GM19043 (cell line): ENCODE measurements around the gene CAMTA1.
"Not testable (repeated sequence)": the region's sequence is repeated elsewhere in the genome, so short reads cannot be mapped to it uniquely, and the experiment has no call there.

Experiments used
- ATAC-seq: cut with Tn5 transposase; IDR thresholded peaks from one replicate; pipeline ENCODE4 v1.9.1; 2021; ENCODE audit warnings: low read depth; ENCODE audit not compliant: unreplicated experiment

CAMTA1 gene

DNA sequence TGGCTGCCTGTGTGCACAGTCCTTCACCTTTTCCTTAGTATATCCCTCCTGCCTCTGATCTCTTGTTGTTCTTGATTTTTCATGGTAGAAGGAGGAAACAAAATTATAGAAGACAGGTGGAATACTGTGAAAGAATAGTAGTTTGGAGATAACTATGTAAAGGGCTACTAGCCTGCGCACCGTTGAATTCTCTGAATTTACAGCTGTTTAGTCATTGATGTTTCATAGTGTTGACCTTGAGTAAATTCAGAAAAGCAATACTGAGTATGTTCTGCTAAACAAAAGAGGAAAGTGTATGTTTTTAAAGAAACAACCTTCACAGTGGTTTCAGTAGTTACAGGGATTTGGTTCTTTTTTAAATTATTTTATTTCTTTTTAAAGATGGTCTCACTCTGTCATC, 18.1 kb downstream of the CAMTA1 start:
- ATAC-seq, result no peak

GRCh38 chr1:6805004-6805416, 19.8 kb downstream of the CAMTA1 start:
- ATAC-seq, result no peak

- ATAC-seq, result no peak
Observed at GRCh38 chr1:6807782-6808181, 22.5 kb downstream of the CAMTA1 start.

DNA sequence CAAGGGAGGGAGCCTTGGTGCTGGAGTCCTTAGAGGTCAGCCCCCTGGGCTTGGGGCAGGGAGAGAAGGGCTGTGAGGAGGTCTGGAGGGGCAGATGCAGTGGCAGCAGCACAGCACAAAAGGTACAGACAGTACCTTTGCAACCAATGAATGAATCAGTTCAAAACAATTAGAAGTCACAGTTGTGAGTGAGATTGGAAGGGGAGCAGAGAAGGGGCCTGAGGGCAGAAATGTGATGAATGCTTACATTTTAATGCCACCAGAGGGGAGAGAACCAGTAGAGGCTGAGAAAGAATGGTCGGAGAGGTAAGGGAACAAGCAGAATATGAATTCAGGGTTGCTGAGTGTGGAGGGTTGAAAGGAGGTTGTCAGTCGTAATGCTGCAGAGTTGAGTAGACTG, 24.2 kb downstream of the CAMTA1 start:
- no peak for ATAC-seq

GRCh38 chr1:6810146-6810734, 25.0 kb downstream of the CAMTA1 start:
- ATAC-seq, result not testable (repeated sequence)

GRCh38 chr1:6811583-6811982, 26.3 kb downstream of the CAMTA1 start:
- no peak for ATAC-seq

DNA sequence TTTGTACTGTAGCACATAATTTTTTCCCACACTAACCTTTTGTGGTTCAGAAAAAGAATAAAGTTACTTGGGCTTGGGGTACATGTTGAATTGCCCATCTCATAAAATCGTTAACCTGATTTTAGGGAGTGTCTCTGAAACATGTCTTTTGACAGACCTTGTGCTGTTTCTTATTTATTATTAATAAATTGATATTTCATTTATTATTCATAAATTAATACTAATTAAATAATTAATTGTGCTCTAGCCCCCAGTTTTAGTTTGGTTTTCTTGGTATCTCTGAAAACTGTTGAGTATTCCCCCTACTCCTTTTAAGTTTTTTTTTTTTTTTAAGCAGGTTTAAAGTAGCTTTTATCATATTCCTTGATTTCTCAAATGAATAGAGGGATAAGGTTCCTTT, 27.9 kb downstream of the CAMTA1 start:
- no peak for ATAC-seq

DNA sequence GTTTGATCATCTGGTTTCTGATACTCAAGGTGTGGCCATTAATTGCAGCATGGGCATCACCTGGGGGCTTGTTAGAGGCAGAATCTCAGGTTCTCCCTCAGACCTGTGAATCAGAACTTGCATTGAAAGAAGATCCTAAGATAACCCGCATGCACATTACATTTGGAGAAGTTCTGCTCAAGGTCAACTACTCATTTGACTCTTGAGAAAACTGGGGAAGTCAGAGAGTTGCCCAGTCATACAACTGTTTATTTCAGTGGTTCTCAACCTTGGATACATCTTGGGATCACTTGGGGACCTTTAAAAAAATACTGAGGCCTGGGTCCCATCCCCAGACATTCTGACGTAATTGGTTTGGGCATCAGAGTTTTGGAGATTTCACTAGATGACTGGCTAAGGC, 30.5 kb downstream of the CAMTA1 start:
- ATAC-seq, result no peak

DNA sequence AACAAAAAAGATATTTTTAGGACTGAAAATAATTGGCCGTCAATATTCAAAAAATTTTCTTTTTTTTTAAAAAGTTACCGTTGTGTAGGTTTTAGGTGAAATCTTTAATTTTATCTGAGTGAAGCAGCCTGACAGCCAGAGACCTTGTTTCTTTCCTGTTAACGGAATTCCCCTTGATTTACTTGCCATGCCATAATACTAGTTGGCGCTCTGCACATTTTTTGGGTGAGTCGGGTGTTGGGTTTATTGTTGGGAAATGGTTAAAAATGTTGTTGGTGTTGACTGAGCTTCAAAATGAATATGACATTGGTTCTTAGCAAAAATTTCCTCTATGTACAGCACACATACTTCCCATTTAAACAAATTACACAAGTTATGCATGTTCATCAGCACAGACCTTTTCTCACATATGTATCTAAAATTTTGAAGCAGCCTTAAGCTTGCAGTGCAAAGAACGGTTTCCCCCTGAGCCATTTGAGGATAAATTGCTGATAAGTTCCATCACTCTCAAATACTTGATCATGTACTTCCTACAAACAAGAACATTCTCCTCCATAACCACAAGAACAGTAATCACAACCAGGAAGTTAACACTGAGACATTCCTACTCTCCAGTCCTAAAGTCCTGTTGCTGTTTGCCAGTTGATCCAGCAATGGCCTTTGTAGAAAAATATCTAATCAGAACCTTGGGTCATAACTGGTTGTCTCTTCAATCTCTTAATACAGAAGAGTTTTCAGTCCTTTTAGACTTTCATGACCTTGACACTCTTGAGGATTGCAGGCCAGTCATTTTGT, 34.2 kb downstream of the CAMTA1 start:
- ATAC-seq, result no peak

GRCh38 chr1:6820899-6821298, 35.6 kb downstream of the CAMTA1 start:
- no peak for ATAC-seq

GRCh38 chr1:6822530-6823359, 37.5 kb downstream of the CAMTA1 start:
- ATAC-seq, result peak; percentile 76

DNA sequence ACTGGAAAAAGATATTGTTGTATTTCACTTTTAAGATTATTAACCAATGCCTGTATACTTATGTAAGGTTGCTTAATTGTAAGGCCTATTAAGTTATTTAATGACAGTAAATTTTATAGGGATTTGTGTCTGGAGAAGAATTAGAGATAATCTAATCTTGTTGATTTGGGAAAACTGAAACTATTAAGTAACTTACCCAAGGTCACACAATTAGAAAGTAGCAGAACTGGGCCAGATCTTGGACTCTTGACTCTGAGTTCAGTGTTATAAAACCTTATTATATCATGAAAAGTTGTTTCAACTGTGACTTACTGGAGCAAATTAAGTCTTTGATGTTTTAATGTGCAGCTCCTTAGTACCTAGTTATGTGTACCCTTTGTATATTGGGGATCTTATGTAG, 38.5 kb downstream of the CAMTA1 start:
- no peak for ATAC-seq

DNA sequence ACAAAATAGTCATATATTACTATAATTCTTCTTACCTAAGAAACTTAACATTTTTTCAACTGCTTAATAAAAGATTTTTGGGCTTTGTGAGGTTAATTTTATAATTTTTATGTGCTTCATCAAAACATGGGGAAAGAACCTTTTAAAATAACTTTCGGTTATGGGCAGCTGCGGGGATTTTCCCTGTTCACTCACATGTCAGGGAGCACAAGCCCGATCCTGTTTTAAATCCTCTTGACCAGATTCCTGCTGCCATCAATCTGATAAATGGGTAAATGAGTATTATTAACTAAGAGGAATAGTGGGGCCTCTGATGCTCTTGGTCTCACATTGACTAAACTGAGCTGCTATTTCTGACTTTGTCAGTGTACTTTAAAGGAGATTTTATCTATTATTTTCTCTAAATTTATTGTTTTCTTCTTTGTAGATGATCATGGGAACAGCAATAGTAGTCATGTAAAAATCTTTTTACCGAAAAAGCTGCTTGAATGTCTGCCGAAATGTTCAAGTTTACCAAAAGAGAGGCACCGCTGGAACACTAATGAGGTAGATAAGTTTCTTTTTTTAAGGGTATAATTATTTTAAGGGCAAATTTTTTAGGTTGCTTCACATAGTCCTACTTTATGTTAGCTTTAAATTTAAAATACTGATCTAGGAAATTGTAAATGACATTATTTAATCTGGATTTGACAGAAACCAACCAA, 39.6 kb downstream of the CAMTA1 start:
- ATAC-seq, result no peak

DNA sequence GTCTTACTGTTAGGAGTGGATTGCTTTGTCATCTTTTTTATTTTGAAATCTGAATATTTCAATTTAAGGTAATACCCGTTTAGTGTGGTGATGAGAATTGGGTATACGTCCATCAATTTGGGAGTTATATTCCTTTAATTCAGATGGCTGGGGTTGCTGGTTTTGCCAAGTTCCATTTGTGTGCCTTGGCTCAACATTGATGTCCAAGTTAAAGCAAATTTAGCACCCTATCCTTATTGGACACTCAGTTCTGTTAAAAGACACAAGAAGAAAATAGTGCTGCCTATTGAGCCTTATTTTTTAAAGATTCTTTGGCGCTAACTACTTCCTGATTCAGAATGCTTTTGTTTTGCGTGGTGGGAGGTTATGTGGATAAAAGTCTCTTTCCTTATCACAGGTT, 40.6 kb downstream of the CAMTA1 start:
- ATAC-seq, result no peak

DNA sequence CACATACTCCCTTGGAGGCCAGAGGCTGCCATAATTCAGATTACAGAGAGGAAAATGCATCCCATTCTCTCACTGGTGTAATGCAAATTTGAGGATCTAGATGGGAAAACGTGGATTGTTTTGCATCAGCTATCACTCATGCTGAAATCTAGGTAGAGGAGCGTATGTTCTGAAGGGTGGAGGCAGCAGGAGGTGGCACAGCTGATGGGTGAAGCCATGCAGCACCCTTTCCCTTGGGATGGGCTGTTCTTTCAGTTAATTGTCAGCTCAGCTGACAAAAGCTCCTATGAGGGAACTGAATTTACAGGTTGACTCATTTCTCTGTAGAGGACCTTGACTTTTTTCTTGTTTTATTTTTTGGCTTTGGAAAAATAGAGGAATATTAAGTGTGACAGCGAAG, 41.8 kb downstream of the CAMTA1 start:
- ATAC-seq, result no peak

GRCh38 chr1:6827630-6828165, 42.4 kb downstream of the CAMTA1 start:
- no peak for ATAC-seq

DNA sequence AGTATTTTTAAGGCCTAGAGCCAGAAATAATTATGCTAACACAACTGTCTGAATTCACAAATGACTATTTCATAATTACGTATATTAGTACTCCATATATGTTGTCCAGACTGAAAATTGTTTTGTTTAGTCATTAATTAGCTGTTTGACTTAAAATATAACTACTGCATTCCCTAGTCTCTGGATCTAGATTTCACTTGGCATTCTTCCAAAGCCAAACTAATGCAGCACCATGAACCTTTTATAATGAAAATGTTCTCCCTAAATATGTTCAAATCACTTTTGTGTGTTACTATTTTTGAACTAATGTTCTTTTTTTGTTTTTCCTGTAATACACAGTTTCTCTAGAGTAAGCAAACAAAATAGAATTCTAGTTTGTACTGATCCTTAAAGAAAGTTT, 46.1 kb downstream of the CAMTA1 start:
- ATAC-seq, result no peak

DNA sequence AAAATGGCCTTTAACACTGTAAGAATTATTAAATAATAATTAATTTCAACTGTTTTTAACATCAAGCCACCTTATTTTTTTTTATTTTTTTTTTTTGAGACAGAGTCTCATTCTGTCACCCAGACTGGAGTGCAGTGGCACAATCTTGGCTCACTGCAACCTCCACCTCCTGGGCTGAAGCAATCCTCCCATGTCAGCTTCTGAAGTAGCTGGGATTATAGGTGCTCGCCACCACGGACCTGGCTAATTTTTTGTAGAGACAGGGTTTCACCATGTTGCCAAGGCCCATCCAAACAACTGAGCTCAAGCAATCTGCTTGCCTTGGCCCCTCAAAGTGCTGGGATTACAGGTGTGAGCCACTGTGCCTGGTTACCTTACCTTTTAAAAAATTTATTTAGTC, 46.8 kb downstream of the CAMTA1 start:
- ATAC-seq, result not testable (repeated sequence)

DNA sequence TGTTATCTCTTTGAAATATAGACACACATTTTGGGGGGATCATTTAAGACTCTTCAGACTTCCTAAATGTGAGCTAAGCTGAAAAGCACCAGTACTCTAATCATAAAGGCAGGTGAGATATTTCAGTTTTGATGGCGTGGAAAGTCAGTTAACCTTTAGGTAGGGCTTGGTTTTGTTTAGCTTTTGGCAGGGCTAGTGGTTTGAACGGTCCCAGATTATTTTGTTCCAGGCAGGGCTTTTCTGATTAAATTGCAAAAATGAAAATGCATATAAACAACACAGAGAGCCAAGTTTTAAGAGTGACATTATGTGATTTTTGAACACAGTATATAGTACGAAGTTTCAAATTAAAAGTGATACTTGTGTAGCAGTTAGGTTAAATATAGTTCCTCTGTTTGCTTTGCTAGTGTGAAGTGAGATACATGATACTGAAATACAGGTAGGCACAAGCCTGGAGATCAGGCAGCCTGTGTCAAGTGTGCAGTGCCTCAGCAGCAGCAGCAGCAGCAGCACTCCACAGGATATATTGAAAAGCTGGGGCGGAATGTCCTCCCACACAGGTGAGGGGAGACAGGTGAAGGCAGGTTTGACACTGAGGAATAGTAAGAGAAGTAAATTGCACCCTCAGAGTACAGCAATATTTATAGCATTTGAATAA, 47.4 kb downstream of the CAMTA1 start:
- no peak for ATAC-seq

- no peak for ATAC-seq
Observed at GRCh38 chr1:6833804-6834203, 48.5 kb downstream of the CAMTA1 start.
